GM12892 (cell line): ENCODE data around the gene KIRREL3.

Experiments used
- POLR2A ChIP-seq: IDR thresholded peaks from 2 replicates; pipeline ENCODE4 v1.6.1; 2011; ENCODE audit warnings: low read depth, low read length, control low read depth
- TAF1 ChIP-seq: IDR thresholded peaks from 2 replicates; pipeline ENCODE4 v1.6.1; 2011; ENCODE audit warnings: low read depth, mild to moderate bottlenecking, control low read depth, low read length, borderline replicate concordance

GRCh38 chr11:126446581-126446980, 554.0 kb downstream of the KIRREL3 start:
- TF ChIP-seq TAF1 (no peak), POLR2A (no peak)
